ENCODE measurements around the gene MYO1D. TPM values are rescaled to one million over a fixed set of nuclear protein-coding genes. Genes with fewer than 3 reads are reported as not detected.

Gene MYO1D
- total RNA-seq: 20.9 TPM

DNA sequence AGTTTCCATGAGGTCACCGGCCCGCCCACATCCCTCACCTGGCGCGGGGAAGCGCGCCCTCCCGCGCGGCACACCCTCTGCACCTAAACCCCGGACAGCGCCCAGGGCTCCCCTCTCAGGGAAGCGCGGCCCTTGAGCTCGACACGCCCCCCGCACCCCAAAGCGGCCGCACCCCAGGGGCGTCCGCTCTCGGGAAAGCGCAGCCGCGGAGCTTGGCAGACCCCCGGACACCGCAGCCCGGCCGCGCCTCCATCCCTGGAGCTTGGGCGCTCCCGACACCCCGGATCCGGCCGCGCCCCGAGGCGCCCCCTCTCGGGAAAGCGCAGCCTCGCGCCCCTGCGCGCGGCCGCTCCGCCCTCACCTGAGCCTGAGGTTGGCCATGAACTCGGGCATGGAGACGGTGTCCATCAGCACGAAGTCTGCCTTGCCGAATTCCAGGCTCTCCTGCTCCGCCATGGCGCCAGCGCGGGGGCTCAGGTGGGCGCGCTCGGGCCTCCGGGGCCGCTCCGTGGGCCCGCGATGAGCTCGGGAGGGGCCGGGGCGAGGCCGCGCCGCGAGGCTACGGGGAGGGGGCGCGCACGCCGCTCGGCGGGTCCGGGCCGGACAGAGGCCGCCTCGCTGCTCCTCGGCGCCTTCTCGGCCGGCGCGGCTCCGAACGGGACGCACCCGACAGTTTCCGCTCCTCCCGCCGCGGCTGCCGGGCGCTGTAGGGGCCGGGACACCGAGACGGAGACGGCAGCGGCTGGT, at the start of gene MYO1D:
MYO1D (minus strand) TSS at position 708 of the 747 bp plus-strand sequence; CDS start at position 456, 252 bp downstream.

GRCh38 chr17:32486701-32487472, 390.0 kb downstream of the MYO1D start, which contains the start of gene CDK5R1:
Gene CDK5R1, plus strand, starts transcription at chr17:32486993. Its CDS starts 628 bp downstream, at chr17:32487621.

DNA sequence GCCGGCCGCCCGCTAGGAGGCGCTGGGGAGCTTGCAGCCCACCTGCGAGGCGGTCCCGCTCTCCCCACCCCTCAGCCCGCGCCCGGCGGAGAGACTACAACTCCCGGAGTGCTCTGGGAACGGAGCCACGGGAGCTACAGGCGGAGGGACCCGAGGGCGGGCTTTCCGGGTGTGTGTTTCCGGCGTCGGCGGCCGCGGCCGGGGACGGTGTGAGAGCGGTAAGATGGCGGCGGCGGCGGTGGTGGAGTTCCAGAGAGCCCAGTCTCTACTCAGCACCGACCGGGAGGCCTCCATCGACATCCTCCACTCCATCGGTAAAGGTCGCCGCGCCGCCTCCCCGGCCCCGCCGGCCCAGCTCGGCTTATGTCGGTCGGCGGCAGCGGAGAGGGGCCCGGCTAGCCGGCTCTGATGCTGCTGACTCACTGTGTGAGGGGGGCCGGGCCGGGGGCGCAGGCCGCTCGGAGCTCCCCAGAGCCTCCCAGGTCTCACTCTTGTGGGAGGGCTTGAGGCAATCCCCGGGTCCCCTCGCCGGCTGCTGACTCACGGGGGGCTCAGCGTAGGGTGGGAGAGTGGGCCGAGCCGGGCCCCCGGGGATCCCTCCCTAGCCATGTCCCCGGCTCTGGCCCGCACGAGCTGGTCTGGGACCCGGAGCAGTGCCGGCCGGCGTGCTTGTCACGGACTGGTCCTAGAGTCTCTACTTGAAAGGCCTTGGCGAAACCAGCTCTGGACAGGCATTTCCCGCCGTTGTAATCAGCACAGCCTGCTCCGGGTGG, 432.4 kb downstream of the MYO1D start, which contains the start of gene PSMD11:
PSMD11 (plus strand) TSS at position 210 of the 773 bp plus-strand sequence; CDS start at position 224, 14 bp downstream.

Other genes with a start within 250 kb of the MYO1D start
- gene TMEM98, start 51.0 kb upstream of the MYO1D start, total RNA-seq: 230 TPM
- not detected for gene SPACA3, start 114.7 kb upstream of the MYO1D start, total RNA-seq